Mesenchymal stem cell (in vitro differentiated cells and primary cell): ENCODE data around the gene SLC24A3.

ENCODE experiments used
- DNase-seq: peaks from one replicate; pipeline ENCODE4 v3.0.0-alpha.2; 2013
- H2AFZ ChIP-seq: one replicate; pipeline ENCODE4 v1.6.1; 2013; ENCODE audit warnings: low read depth, mild to moderate bottlenecking, control low read depth, inconsistent platforms, low read length, moderate library complexity
- H2AK5ac ChIP-seq: 2 replicates; pipeline ENCODE4 v1.6.1; 2013; ENCODE audit warnings: low read length, moderate library complexity, mild to moderate bottlenecking, inconsistent platforms; ENCODE audit not compliant: severe bottlenecking
- H2BK120ac ChIP-seq: one replicate; pipeline ENCODE4 v1.6.1; 2013; ENCODE audit warnings: low read depth, mild to moderate bottlenecking, inconsistent platforms, low read length, moderate library complexity
- H2BK12ac ChIP-seq, 2 experiments: one replicate each; pipeline ENCODE4 v1.6.1; 2013; ENCODE audit warnings: inconsistent platforms in 2 of 2, low read length in 2 of 2, mild to moderate bottlenecking in 2 of 2, moderate library complexity in 2 of 2, control low read depth in 1 of 2
- H2BK15ac ChIP-seq: one replicate; pipeline ENCODE4 v1.6.1; 2013; ENCODE audit warnings: mild to moderate bottlenecking, low read depth, inconsistent platforms; ENCODE audit not compliant: poor library complexity, severe bottlenecking
- H2BK5ac ChIP-seq: 2 replicates; pipeline ENCODE4 v1.6.1; 2013; ENCODE audit warnings: low read depth, mild to moderate bottlenecking, low read length, control low read depth, inconsistent platforms; ENCODE audit not compliant: poor library complexity, severe bottlenecking
- H3K14ac ChIP-seq, 2 experiments: one replicate each; pipeline ENCODE4 v1.6.1; 2013; ENCODE audit warnings: inconsistent platforms in 2 of 2, low read length in 2 of 2, control low read depth in 1 of 2, mild to moderate bottlenecking in 1 of 2, moderate library complexity in 1 of 2
- H3K18ac ChIP-seq, 2 experiments: one replicate each; pipeline ENCODE4 v1.6.1; 2013; ENCODE audit warnings: inconsistent platforms in 2 of 2, low read length in 2 of 2, control low read depth in 1 of 2, low read depth in 1 of 2, mild to moderate bottlenecking in 1 of 2
- H3K23ac ChIP-seq, 2 experiments: one replicate each; pipeline ENCODE4 v1.6.1; 2013; ENCODE audit warnings: inconsistent platforms in 2 of 2, low read length in 2 of 2, mild to moderate bottlenecking in 2 of 2, moderate library complexity in 2 of 2, control low read depth in 1 of 2
- H3K27ac ChIP-seq: 2 replicates; pipeline ENCODE4 v1.5.1; 2013; ENCODE audit warnings: mild to moderate bottlenecking, moderate library complexity, low read length, control low read depth, inconsistent platforms; ENCODE audit not compliant: poor library complexity, severe bottlenecking
- H3K27me3 ChIP-seq, 2 experiments: 2 replicates each; pipeline versions ENCODE4 v1.6.1 to v1.7.0; 2013; ENCODE audit warnings: low read length in 2 of 2, mild to moderate bottlenecking in 2 of 2, moderate library complexity in 2 of 2, control low read depth in 1 of 2, inconsistent platforms in 1 of 2; ENCODE audit not compliant: control insufficient read depth in 1 of 2, insufficient read depth in 1 of 2
- H3K36me3 ChIP-seq, 2 experiments: 2 replicates each; pipeline versions ENCODE4 v1.6.1 to v1.7.0; 2013; ENCODE audit warnings: low read length in 2 of 2, control low read depth in 1 of 2, inconsistent platforms in 1 of 2, low read depth in 1 of 2, mild to moderate bottlenecking in 1 of 2; ENCODE audit not compliant: insufficient read depth in 2 of 2, control insufficient read depth in 1 of 2
- H3K4ac ChIP-seq, 2 experiments: one replicate each; pipeline ENCODE4 v1.6.1; 2013; ENCODE audit warnings: inconsistent platforms in 2 of 2, low read length in 2 of 2, mild to moderate bottlenecking in 2 of 2, moderate library complexity in 2 of 2, control low read depth in 1 of 2, low read depth in 1 of 2
- H3K4me1 ChIP-seq: 2 replicates; pipeline ENCODE4 v1.6.1; 2013; ENCODE audit warnings: low read depth, low read length, control low read depth; ENCODE audit not compliant: control insufficient read depth, insufficient read depth
- H3K4me2 ChIP-seq: 2 replicates; pipeline ENCODE4 v1.6.1; 2013; ENCODE audit warnings: low read length, mild to moderate bottlenecking, inconsistent platforms; ENCODE audit not compliant: poor library complexity, severe bottlenecking
- H3K4me3 ChIP-seq, 2 experiments: 2 replicates each; pipeline versions ENCODE4 v1.5.1 to v1.7.0; 2013; ENCODE audit warnings: low read length in 2 of 2, mild to moderate bottlenecking in 2 of 2, control low read depth in 1 of 2, low read depth in 1 of 2; ENCODE audit not compliant: insufficient read depth in 1 of 2
- H3K79me1 ChIP-seq: replicated peaks from 2 replicates; pipeline ENCODE4 v1.6.1; 2013; ENCODE audit warnings: mild to moderate bottlenecking, control low read depth, low read length, inconsistent platforms; ENCODE audit not compliant: poor library complexity, severe bottlenecking
- H3K9ac ChIP-seq: 2 replicates; pipeline ENCODE4 v1.7.0; 2013; ENCODE audit warnings: mild to moderate bottlenecking, low read length, moderate library complexity
- H3K9me3 ChIP-seq: 2 replicates; pipeline ENCODE4 v1.7.0; 2013; ENCODE audit warnings: mild to moderate bottlenecking, low read length; ENCODE audit not compliant: control insufficient read depth
- H4K8ac ChIP-seq: one replicate; pipeline ENCODE4 v1.6.1; 2013; ENCODE audit warnings: inconsistent platforms, mild to moderate bottlenecking, low read length, moderate library complexity
- H4K91ac ChIP-seq: one replicate; pipeline ENCODE4 v1.6.1; 2013; ENCODE audit warnings: mild to moderate bottlenecking, low read length, inconsistent platforms
- WGBS: methylation state at CpG from one replicate; pipeline ENCODE4 v1.1.7; 2013; ENCODE audit warnings: mixed read lengths; 5-methylcytosine and 5-hydroxymethylcytosine counted together

The SLC24A3 gene

GRCh38 chr20:19408971-19409370, 196.5 kb downstream of the SLC24A3 start:
- H2BK15ac ChIP-seq = no peak overlapping the region
- no peak overlapping the region for H4K8ac ChIP-seq
- H3K4me2 ChIP-seq = no peak overlapping the region
- no peak overlapping the region for H2BK5ac ChIP-seq
- H2BK12ac ChIP-seq = no peak overlapping the region
- H2AFZ ChIP-seq = no peak overlapping the region
- no peaks in the 10 kb centered on the region for H3K4me1 ChIP-seq
- H3K27me3 ChIP-seq = no peaks in the 10 kb centered on the region
- no peak overlapping the region for H3K27ac ChIP-seq
- H3K79me1 ChIP-seq = no peaks in the 10 kb centered on the region
- no peak overlapping the region for H3K4me3 ChIP-seq
- no peak for DNase-seq
- no peak overlapping the region for H3K23ac ChIP-seq
- H3K14ac ChIP-seq = no peak overlapping the region
- H3K4ac ChIP-seq = no peak overlapping the region
- no peak overlapping the region for H2BK120ac ChIP-seq
- H2AK5ac ChIP-seq = no peak overlapping the region
- H3K18ac ChIP-seq = no peak overlapping the region
- no peaks in the 10 kb centered on the region for H3K9me3 ChIP-seq
- H4K91ac ChIP-seq = no peak overlapping the region
- no peak overlapping the region for H3K9ac ChIP-seq
- WGBS = 61% methylated on average over 4 of the region's 4 CpGs
- H3K36me3 ChIP-seq = no peaks in the 10 kb centered on the region

- no peak overlapping the region for H2BK12ac ChIP-seq
- H3K4me2 ChIP-seq = no peak overlapping the region
- H3K4me1 ChIP-seq = no peaks in the 10 kb centered on the region
- 100% methylated on average over 1 of the region's 3 CpGs for WGBS
- H2BK5ac ChIP-seq = no peak overlapping the region
- no peaks in the 10 kb centered on the region for H3K9me3 ChIP-seq
- H3K4ac ChIP-seq = no peak overlapping the region
- no peak overlapping the region for H3K9ac ChIP-seq
- H3K36me3 ChIP-seq = no peaks in the 10 kb centered on the region
- no peaks in the 10 kb centered on the region for H3K27me3 ChIP-seq
- DNase-seq = no peak
- no peak overlapping the region for H4K91ac ChIP-seq
- H3K79me1 ChIP-seq = no peaks in the 10 kb centered on the region
- H2AK5ac ChIP-seq = no peak overlapping the region
- H3K4me3 ChIP-seq = no peak overlapping the region
- H3K23ac ChIP-seq = no peak overlapping the region
- H3K14ac ChIP-seq = no peak overlapping the region
- no peak overlapping the region for H2AFZ ChIP-seq
- H3K27ac ChIP-seq = no peak overlapping the region
- H3K18ac ChIP-seq = no peak overlapping the region
- no peak overlapping the region for H2BK120ac ChIP-seq
- no peak overlapping the region for H2BK15ac ChIP-seq
- H4K8ac ChIP-seq = no peak overlapping the region
These were observed 199.4 kb downstream of the SLC24A3 start for GRCh38 chr20:19411811-19412210.

- H3K36me3 ChIP-seq = no peaks in the 10 kb centered on the region
- H4K91ac ChIP-seq = no peak overlapping the region
- no peak overlapping the region for H3K4me2 ChIP-seq
- 52% methylated on average over 3 of the region's 3 CpGs for WGBS
- H3K4ac ChIP-seq = no peak overlapping the region
- H2BK5ac ChIP-seq = no peak overlapping the region
- no peak overlapping the region for H3K14ac ChIP-seq
- H3K18ac ChIP-seq = no peak overlapping the region
- H3K23ac ChIP-seq = no peak overlapping the region
- H3K27ac ChIP-seq = no peak overlapping the region
- no peak overlapping the region for H2BK120ac ChIP-seq
- no peak overlapping the region for H2AFZ ChIP-seq
- no peaks in the 10 kb centered on the region for H3K27me3 ChIP-seq
- H2AK5ac ChIP-seq = no peak overlapping the region
- H3K4me3 ChIP-seq = no peak overlapping the region
- no peaks in the 10 kb centered on the region for H3K79me1 ChIP-seq
- no peak overlapping the region for H3K9ac ChIP-seq
- DNase-seq = no peak
- H2BK12ac ChIP-seq = no peak overlapping the region
- H4K8ac ChIP-seq = no peak overlapping the region
- H3K9me3 ChIP-seq = no peaks in the 10 kb centered on the region
- H2BK15ac ChIP-seq = no peak overlapping the region
- no peaks in the 10 kb centered on the region for H3K4me1 ChIP-seq
These were observed 199.8 kb downstream of the SLC24A3 start for GRCh38 chr20:19412254-19412653.

- Histone ChIP-seq H3K79me1 (no peaks in the 10 kb centered on the region), H3K18ac (no peak overlapping the region), H2AFZ (no peak overlapping the region), H2BK15ac (no peak overlapping the region), H3K14ac (no peak overlapping the region), H3K9ac (no peak overlapping the region), H4K8ac (no peak overlapping the region), H2BK120ac (no peak overlapping the region), H3K36me3 (no peaks in the 10 kb centered on the region), H2AK5ac (no peak overlapping the region), H4K91ac (no peak overlapping the region), H3K4ac (no peak overlapping the region), H3K4me2 (no peak overlapping the region), H3K27me3 (no peaks in the 10 kb centered on the region), H2BK12ac (no peak overlapping the region), H3K4me1 (no peaks in the 10 kb centered on the region), H3K4me3 (no peak overlapping the region), H3K9me3 (no peaks in the 10 kb centered on the region), H3K27ac (no peak overlapping the region), H2BK5ac (no peak overlapping the region), H3K23ac (no peak overlapping the region)
- no peak for DNase-seq
- no CpG with 5 or more reads among the region's 1 CpG for WGBS
These were observed 202.2 kb downstream of the SLC24A3 start for GRCh38 chr20:19414600-19414999.
